OCI-LY3 (cell line): ENCODE measurements around the gene TAS2R14.

Experiments
- H2AFZ ChIP-seq: fragments of 200-600, 300-600 bp; shearing (Covaris generic); 2 replicates; pipeline ENCODE4 v1.6.0; 2014; ENCODE audit warnings: antibody characterized with exemption, low read depth, low read length
- H3K27ac ChIP-seq: fragments of 200-600, 300-600 bp; sonication (generic); 2 replicates; pipeline ENCODE4 v1.5.1; 2014; ENCODE audit warnings: mild to moderate bottlenecking, low read length, moderate library complexity, mixed read lengths
- H3K27me3 ChIP-seq: fragments of 200-600, 300-600 bp; sonication (generic); 2 replicates; pipeline ENCODE4 v1.6.1; 2014; ENCODE audit warnings: low read depth, low read length, mixed read lengths
- H3K36me3 ChIP-seq: fragments of 200-600, 300-600 bp; sonication (generic); replicated peaks from 2 replicates; pipeline ENCODE3; 2014; ENCODE audit warnings: low read depth, low read length, mixed read lengths
- H3K4me1 ChIP-seq: fragments of 300-600, 200-600 bp; sonication (generic); 2 replicates; pipeline ENCODE4 v1.6.1; 2014; ENCODE audit warnings: low read length, mixed read lengths
- H3K4me2 ChIP-seq: fragments of 200-600, 300-600 bp; sonication (generic); 2 replicates; pipeline ENCODE4 v1.6.1; 2014; ENCODE audit warnings: low read length, mixed read lengths
- H3K4me3 ChIP-seq: fragments of 300-600, 200-600 bp; sonication (generic); 2 replicates; pipeline ENCODE4 v1.5.1; 2014; ENCODE audit warnings: antibody characterized with exemption, mild to moderate bottlenecking, low read length, moderate library complexity
- H3K79me2 ChIP-seq: fragments of 300-600, 200-600 bp; shearing (Covaris generic); 2 replicates; pipeline ENCODE4 v1.6.1; 2014; ENCODE audit warnings: mild to moderate bottlenecking, low read length, mixed read lengths
- H3K9ac ChIP-seq: fragments of 300-600, 200-600 bp; shearing (Covaris generic); 2 replicates; pipeline ENCODE4 v1.6.0; 2014; ENCODE audit warnings: mild to moderate bottlenecking, low read length, moderate library complexity
- H3K9me3 ChIP-seq: fragments of 200-600, 300-600 bp; shearing (Covaris generic); 2 replicates; pipeline ENCODE4 v1.6.1; 2014; ENCODE audit warnings: low read length, mixed read lengths; ENCODE audit not compliant: insufficient read depth
- H4K20me1 ChIP-seq: fragments of 200-600, 300-600 bp; sonication (generic); 2 replicates; pipeline ENCODE4 v1.6.1; 2016; ENCODE audit warnings: low read length, mixed read lengths; ENCODE audit not compliant: insufficient read depth
- EZH2phosphoT487 ChIP-seq: fragments of 200-600 bp; shearing (Covaris generic); IDR thresholded peaks from 2 replicates; pipeline ENCODE4 v1.6.1; 2018; ENCODE audit warnings: antibody characterized with exemption, mixed run types, low read depth
- TF ChIP-seq, protein P1 (sequence below): fragments of 200-600, 300-600 bp; sonication (generic); IDR thresholded peaks from 2 replicates; pipeline ENCODE4 v1.5.1; 2014; ENCODE audit warnings: antibody characterized with exemption, low read length, low read depth

The TAS2R14 gene

GRCh38 chr12:10891937-10892336, 47.1 kb downstream of the TAS2R14 start:
- no peak overlapping the region for H3K4me3 ChIP-seq

DNA sequence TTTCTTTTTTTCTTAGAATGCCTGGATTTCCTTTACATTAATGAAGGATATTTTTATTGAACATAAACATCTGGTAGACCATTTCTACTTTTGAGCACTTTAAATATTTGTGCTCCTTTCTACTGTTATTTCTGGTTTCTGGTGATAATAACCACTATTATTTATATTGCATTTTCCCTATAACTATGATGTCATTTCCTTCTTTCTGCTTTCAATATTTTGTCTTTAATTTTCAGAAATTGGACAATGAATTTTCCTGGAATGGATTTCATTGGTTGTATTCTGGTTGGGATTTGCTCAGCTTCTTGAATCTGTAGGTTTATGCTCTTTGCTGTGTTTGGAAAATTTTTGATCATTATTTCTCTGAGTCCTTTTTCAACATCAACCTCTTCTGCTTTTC, 49.8 kb downstream of the TAS2R14 start:
- Histone ChIP-seq H3K36me3 (no peaks in the 10 kb centered on the region), H3K79me2 (no peaks in the 10 kb centered on the region), H3K9me3 (no peaks in the 10 kb centered on the region), H3K27ac (no peak overlapping the region), H2AFZ (no peak overlapping the region), H3K27me3 (no peaks in the 10 kb centered on the region), H3K4me3 (no peak overlapping the region), H3K4me2 (no peak overlapping the region), H3K9ac (no peak overlapping the region), H3K4me1 (no peaks in the 10 kb centered on the region), H4K20me1 (no peaks in the 10 kb centered on the region)
- TF ChIP-seq, protein P1, sequence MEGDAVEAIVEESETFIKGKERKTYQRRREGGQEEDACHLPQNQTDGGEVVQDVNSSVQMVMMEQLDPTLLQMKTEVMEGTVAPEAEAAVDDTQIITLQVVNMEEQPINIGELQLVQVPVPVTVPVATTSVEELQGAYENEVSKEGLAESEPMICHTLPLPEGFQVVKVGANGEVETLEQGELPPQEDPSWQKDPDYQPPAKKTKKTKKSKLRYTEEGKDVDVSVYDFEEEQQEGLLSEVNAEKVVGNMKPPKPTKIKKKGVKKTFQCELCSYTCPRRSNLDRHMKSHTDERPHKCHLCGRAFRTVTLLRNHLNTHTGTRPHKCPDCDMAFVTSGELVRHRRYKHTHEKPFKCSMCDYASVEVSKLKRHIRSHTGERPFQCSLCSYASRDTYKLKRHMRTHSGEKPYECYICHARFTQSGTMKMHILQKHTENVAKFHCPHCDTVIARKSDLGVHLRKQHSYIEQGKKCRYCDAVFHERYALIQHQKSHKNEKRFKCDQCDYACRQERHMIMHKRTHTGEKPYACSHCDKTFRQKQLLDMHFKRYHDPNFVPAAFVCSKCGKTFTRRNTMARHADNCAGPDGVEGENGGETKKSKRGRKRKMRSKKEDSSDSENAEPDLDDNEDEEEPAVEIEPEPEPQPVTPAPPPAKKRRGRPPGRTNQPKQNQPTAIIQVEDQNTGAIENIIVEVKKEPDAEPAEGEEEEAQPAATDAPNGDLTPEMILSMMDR = no peak
- TF ChIP-seq EZH2phosphoT487 = no peak

More at GRCh38 chr12:10891937-10892336, 47.1 kb downstream of the TAS2R14 start:
- Histone ChIP-seq H3K79me2 (no peaks in the 10 kb centered on the region), H3K27ac (no peak overlapping the region), H2AFZ (no peak overlapping the region), H3K9me3 (no peaks in the 10 kb centered on the region), H4K20me1 (no peaks in the 10 kb centered on the region), H3K27me3 (no peaks in the 10 kb centered on the region), H3K4me2 (no peak overlapping the region), H3K4me1 (no peaks in the 10 kb centered on the region), H3K36me3 (peaks cover 3% of the 10 kb centered on the region), H3K9ac (no peak overlapping the region)
- TF ChIP-seq, protein P1 = no peak
- no peak for TF ChIP-seq EZH2phosphoT487
